Upper lobe of right lung (tissue), 1 donor: ENCODE data around the gene CPB1. TPM values are rescaled to one million over a fixed set of nuclear protein-coding genes. Genes with fewer than 3 reads are reported as not detected.

Experiments
- ATAC-seq: fragments of 200-7000 bp; cut with Tn5 transposase; one replicate; pipeline ENCODE4 v1.9.1; 2020; ENCODE audit warnings: mild to moderate bottlenecking, moderate library complexity
- DNase-seq: peaks from one replicate; pipeline ENCODE4 v3.0.0-alpha.2; 2020
- H3K27ac ChIP-seq: fragments of 200-600 bp; one replicate; pipeline ENCODE4 v1.8.0; 2022
- H3K27me3 ChIP-seq: fragments of 200-600 bp; one replicate; pipeline ENCODE4 v1.8.0; 2022; ENCODE audit warnings: mild to moderate bottlenecking
- H3K36me3 ChIP-seq: fragments of 200-600 bp; one replicate; pipeline ENCODE4 v1.8.0; 2022
- H3K4me1 ChIP-seq: fragments of 200-600 bp; one replicate; pipeline ENCODE4 v1.8.0; 2022
- H3K4me3 ChIP-seq: fragments of 200-600 bp; one replicate; pipeline ENCODE4 v1.8.0; 2022; ENCODE audit warnings: mild to moderate bottlenecking
- H3K9me3 ChIP-seq: fragments of 200-600 bp; one replicate; pipeline ENCODE4 v1.8.0; 2022
- CTCF ChIP-seq: fragments of 200-600 bp; IDR thresholded peaks from one replicate; pipeline ENCODE4 v1.8.0; 2022; ENCODE audit warnings: antibody characterized with exemption
- intact Hi-C: fragments of 100-400 bp; cut with DNase I; formaldehyde crosslinking; loops from one replicate; pipeline ENCODE4 v1.11.0; 2022
- total RNA-seq: library from RNA; stranded (reverse); fragmentation: NEBNext Ultra II Directional; extraction: Animal tissue kit (Norgen Biotek cat#: 25700); gene quantifications from one replicate; pipeline ENCODE4 v1.2.1, GENCODE V29; 2021
- donor health status: DM: no; HTN: yes; CAD: no; lungs with severe emphysema.

The CPB1 gene
- total RNA-seq, 1 donor from 2014 or later = 6.9 TPM

- H3K9me3 ChIP-seq = no peaks in the 10 kb centered on the region
- H3K27me3 ChIP-seq = no peaks in the 10 kb centered on the region
- intact Hi-C loops = no loop called here
- no peaks in the 10 kb centered on the region for H3K36me3 ChIP-seq
- H3K4me1 ChIP-seq = no peaks in the 10 kb centered on the region
- no peak for ATAC-seq
- H3K27ac ChIP-seq = no peak overlapping the region
- DNase-seq = no peak
- no peak for TF ChIP-seq CTCF
- no peak overlapping the region for H3K4me3 ChIP-seq
These were observed 75.4 kb downstream of the CPB1 start for GRCh38 chr3:148903022-148903442.

- Histone ChIP-seq H3K36me3 (no peaks in the 10 kb centered on the region), H3K4me3 (no peak overlapping the region), H3K27me3 (no peaks in the 10 kb centered on the region), H3K9me3 (no peaks in the 10 kb centered on the region), H3K27ac (no peak overlapping the region), H3K4me1 (no peaks in the 10 kb centered on the region)
- DNase-seq (no peak), ATAC-seq (no peak)
- no peak for TF ChIP-seq CTCF
- intact Hi-C loops = no loop called here
These were observed 76.3 kb downstream of the CPB1 start for GRCh38 chr3:148903941-148904340.

- intact Hi-C loops = no loop called here
- H3K4me1 ChIP-seq = no peaks in the 10 kb centered on the region
- H3K27ac ChIP-seq = no peak overlapping the region
- no peak for TF ChIP-seq CTCF
- no peaks in the 10 kb centered on the region for H3K36me3 ChIP-seq
- no peaks in the 10 kb centered on the region for H3K27me3 ChIP-seq
- ATAC-seq (no peak), DNase-seq (no peak)
- H3K4me3 ChIP-seq = no peak overlapping the region
- H3K9me3 ChIP-seq = no peaks in the 10 kb centered on the region
These were observed 79.1 kb downstream of the CPB1 start for GRCh38 chr3:148906667-148907066.

Other genes with a start within 250 kb of the CPB1 start
- 7.8 TPM for gene AGTR1, start 129.9 kb upstream of the CPB1 start, total RNA-seq
- 53.1 TPM for gene CPA3, start 37.5 kb downstream of the CPB1 start, total RNA-seq
- 45.6 TPM for gene GYG1, start 163.7 kb downstream of the CPB1 start, total RNA-seq